ENCODE data around the gene TPD52L1. TPM values are rescaled to one million over a fixed set of nuclear protein-coding genes. Genes with fewer than 3 reads are reported as not detected.

Gene TPD52L1
- total and polyA plus RNA-seq, 2 of the 13 experiments (the other 11 are each of a cell fraction or from before 2014, with no cell fraction given) = 0.49 to 0.53 TPM

DNA sequence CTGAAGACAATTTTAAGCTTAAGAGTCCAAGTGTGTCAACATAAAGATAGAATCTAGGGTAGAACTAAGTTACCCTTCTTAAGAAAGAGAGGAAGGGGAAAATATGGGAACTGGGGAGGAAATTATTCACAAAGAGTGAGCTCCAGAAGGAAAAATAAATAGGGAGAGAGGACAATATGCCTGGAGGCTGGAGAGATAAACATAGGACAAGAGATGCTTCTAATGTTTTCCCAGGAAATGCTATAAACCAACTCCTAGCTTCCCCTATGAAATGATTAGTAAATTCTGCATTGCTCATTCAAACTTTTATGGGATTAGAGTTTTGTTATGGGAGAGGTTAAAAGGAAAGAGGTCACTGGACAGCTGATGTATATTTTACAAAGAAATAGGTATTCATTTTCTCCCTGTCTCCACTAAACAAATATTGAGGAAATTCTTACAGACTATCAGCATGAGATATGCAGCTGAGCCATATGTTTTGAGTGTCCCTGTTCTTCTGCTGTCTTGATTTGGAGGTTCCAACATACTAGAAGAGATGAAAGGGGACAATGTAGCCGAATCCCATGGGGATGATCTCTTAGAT is 22.0 kb downstream of the TPD52L1 start:
- Histone ChIP-seq H4K20me1 (ENCODE audit: insufficient read depth, low read length) (no peaks in the 10 kb centered on the region), H3K27me3 (ENCODE audit: control insufficient read depth in 1 of 2, insufficient read depth in 2 of 2, low read length in 2 of 2) (no peaks in the 10 kb centered on the region), H2AFZ (ENCODE audit: low read length) (no peak overlapping the region), H3K9me3 (ENCODE audit: low read length) (no peaks in the 10 kb centered on the region), H3K27ac (ENCODE audit: extremely low read length, insufficient read depth, low read length) (no peak overlapping the region), H3K79me2 (ENCODE audit: insufficient read depth, low read length) (no peaks in the 10 kb centered on the region), H3K4me1 (ENCODE audit: insufficient read depth, low read length) (peaks cover 10% of the 10 kb centered on the region), H3K4me3 (replicated peaks in 1 of 3; ENCODE audit: insufficient read depth in 1 of 3, low read depth in 2 of 3, low read length in 3 of 3) (no peak overlapping the region), H3K36me3 (replicated peaks in 1 of 2; ENCODE audit: control insufficient read depth in 1 of 2, insufficient read depth in 2 of 2, low read length in 2 of 2) (no peaks in the 10 kb centered on the region), H3K4me2 (ENCODE audit: low read depth, low read length) (no peak overlapping the region), H3K9ac (ENCODE audit: insufficient read depth, low read depth, low read length) (no peak overlapping the region)
- WGBS (ENCODE audit: low lambda C conversion rate) = 0% methylated on average over 1 of the region's 1 CpG
- FAIRE-seq (no peak), DNase-seq (ENCODE audit: low spot score) (no peak), ATAC-seq (no peak)
- CTCF ChIA-PET (ENCODE audit: low intra/inter-chr PET ratio, low total read pairs) = no interaction called here
- POLR2A ChIA-PET = no interaction called here
- no TSS peak for BruUV-seq (replicated peaks)
- intact Hi-C loops (cut with micrococcal nuclease; ENCODE audit: unreplicated experiment) = no loop called here
- TF ChIP-seq FOXK2 (IDR thresholded peaks at IDR 0.05) (no peak), ZNF547 (CRISPR knock-in tag; IDR thresholded peaks at IDR 0.05) (no peak), ZNF546 (CRISPR knock-in tag; conservative IDR thresholded peaks at IDR 0.05) (no peak), TBP (CRISPR knock-in tag; IDR thresholded peaks at IDR 0.05) (no peak), ZNF101 (CRISPR knock-in tag; IDR thresholded peaks at IDR 0.05; ENCODE audit: borderline replicate concordance, low read depth) (no peak), MAFF (IDR thresholded peaks at IDR 0.05; ENCODE audit: low read depth, low read length) (no peak), NFE2 (CRISPR knock-in tag; IDR thresholded peaks at IDR 0.05) (no peak), TEAD2 (CRISPR knock-in tag; IDR thresholded peaks at IDR 0.05) (no peak), CHCHD3 (CRISPR knock-in tag; IDR thresholded peaks at IDR 0.05) (no peak), AGO1 (IDR thresholded peaks at IDR 0.05; ENCODE audit: low read depth, low read length, poor library complexity, severe bottlenecking) (no peak), IRX3 (CRISPR knock-in tag; IDR thresholded peaks at IDR 0.05; ENCODE audit: borderline replicate concordance, low read depth) (no peak), KDM2A (CRISPR knock-in tag; IDR thresholded peaks at IDR 0.05; ENCODE audit: borderline replicate concordance, low read depth) (no peak), PITX1 (CRISPR knock-in tag; IDR thresholded peaks at IDR 0.05) (no peak)
- TF ChIP-seq, protein P1, sequence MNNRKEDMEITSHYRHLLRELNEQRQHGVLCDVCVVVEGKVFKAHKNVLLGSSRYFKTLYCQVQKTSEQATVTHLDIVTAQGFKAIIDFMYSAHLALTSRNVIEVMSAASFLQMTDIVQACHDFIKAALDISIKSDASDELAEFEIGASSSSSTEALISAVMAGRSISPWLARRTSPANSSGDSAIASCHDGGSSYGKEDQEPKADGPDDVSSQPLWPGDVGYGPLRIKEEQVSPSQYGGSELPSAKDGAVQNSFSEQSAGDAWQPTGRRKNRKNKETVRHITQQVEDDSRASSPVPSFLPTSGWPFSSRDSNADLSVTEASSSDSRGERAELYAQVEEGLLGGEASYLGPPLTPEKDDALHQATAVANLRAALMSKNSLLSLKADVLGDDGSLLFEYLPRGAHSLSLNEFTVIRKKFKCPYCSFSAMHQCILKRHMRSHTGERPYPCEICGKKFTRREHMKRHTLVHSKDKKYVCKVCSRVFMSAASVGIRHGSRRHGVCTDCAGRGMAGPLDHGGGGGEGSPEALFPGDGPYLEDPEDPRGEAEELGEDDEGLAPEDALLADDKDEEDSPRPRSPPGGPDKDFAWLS (CRISPR knock-in tag; IDR thresholded peaks at IDR 0.05; ENCODE audit: borderline replicate concordance) = no peak
- TF ChIP-seq, protein P2, sequence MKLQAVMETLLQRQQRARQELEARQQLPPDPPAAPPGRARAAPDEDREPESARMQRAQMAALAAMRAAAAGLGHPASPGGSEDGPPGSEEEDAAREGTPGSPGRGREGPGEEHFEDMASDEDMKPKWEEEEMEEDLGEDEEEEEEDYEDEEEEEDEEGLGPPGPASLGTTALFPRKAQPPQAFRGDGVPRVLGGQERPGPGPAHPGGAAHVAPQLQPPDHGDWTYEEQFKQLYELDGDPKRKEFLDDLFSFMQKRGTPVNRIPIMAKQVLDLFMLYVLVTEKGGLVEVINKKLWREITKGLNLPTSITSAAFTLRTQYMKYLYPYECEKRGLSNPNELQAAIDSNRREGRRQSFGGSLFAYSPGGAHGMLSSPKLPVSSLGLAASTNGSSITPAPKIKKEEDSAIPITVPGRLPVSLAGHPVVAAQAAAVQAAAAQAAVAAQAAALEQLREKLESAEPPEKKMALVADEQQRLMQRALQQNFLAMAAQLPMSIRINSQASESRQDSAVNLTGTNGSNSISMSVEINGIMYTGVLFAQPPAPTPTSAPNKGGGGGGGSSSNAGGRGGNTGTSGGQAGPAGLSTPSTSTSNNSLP (IDR thresholded peaks at IDR 0.05; ENCODE audit: low read depth, low read length) = no peak
- TF ChIP-seq, protein P3, sequence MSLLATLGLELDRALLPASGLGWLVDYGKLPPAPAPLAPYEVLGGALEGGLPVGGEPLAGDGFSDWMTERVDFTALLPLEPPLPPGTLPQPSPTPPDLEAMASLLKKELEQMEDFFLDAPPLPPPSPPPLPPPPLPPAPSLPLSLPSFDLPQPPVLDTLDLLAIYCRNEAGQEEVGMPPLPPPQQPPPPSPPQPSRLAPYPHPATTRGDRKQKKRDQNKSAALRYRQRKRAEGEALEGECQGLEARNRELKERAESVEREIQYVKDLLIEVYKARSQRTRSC (CRISPR knock-in tag; IDR thresholded peaks at IDR 0.05; ENCODE audit: low read depth) = no peak
- TF ChIP-seq, protein P4, sequence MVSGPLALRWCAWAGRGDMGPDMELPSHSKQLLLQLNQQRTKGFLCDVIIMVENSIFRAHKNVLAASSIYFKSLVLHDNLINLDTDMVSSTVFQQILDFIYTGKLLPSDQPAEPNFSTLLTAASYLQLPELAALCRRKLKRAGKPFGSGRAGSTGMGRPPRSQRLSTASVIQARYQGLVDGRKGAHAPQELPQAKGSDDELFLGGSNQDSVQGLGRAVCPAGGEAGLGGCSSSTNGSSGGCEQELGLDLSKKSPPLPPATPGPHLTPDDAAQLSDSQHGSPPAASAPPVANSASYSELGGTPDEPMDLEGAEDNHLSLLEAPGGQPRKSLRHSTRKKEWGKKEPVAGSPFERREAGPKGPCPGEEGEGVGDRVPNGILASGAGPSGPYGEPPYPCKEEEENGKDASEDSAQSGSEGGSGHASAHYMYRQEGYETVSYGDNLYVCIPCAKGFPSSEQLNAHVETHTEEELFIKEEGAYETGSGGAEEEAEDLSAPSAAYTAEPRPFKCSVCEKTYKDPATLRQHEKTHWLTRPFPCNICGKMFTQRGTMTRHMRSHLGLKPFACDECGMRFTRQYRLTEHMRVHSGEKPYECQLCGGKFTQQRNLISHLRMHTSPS (CRISPR knock-in tag; IDR thresholded peaks at IDR 0.05; ENCODE audit: low read depth) = no peak
- in situ Hi-C loops (cut with HindIII; ENCODE audit: extremely low pct_ligation_motif_present, low pct_unique_long_range_greater_than_20kb) = no loop called here
